ENCODE results near the gene CSMD2.

GRCh38 chr1:33975961-33976360, 189.1 kb downstream of the CSMD2 start:
- no peak for TF ChIP-seq CTCF (conservative IDR thresholded peaks at IDR 0.05; ENCODE audit: low read depth in 2 of 2)
- TF ChIP-seq, protein P1, sequence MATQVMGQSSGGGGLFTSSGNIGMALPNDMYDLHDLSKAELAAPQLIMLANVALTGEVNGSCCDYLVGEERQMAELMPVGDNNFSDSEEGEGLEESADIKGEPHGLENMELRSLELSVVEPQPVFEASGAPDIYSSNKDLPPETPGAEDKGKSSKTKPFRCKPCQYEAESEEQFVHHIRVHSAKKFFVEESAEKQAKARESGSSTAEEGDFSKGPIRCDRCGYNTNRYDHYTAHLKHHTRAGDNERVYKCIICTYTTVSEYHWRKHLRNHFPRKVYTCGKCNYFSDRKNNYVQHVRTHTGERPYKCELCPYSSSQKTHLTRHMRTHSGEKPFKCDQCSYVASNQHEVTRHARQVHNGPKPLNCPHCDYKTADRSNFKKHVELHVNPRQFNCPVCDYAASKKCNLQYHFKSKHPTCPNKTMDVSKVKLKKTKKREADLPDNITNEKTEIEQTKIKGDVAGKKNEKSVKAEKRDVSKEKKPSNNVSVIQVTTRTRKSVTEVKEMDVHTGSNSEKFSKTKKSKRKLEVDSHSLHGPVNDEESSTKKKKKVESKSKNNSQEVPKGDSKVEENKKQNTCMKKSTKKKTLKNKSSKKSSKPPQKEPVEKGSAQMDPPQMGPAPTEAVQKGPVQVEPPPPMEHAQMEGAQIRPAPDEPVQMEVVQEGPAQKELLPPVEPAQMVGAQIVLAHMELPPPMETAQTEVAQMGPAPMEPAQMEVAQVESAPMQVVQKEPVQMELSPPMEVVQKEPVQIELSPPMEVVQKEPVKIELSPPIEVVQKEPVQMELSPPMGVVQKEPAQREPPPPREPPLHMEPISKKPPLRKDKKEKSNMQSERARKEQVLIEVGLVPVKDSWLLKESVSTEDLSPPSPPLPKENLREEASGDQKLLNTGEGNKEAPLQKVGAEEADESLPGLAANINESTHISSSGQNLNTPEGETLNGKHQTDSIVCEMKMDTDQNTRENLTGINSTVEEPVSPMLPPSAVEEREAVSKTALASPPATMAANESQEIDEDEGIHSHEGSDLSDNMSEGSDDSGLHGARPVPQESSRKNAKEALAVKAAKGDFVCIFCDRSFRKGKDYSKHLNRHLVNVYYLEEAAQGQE (IDR thresholded peaks at IDR 0.05; ENCODE audit: unreplicated experiment) = no peak
- TF ChIP-seq EZH2 (IDR thresholded peaks at IDR 0.05; ENCODE audit: low read depth, unreplicated experiment) = no peak
- no peak for TF ChIP-seq EZH2phosphoT487 (IDR thresholded peaks at IDR 0.05; ENCODE audit: unreplicated experiment)
- no peak for TF ChIP-seq POLR2AphosphoS5 (IDR thresholded peaks at IDR 0.05; ENCODE audit: low read depth)
